H7 (cell line): ENCODE results near the gene KCNE2. TPM values are rescaled to one million over a fixed set of nuclear protein-coding genes. Genes with fewer than 3 reads are reported as not detected.
"Not testable (repeated sequence)": the region's sequence is repeated elsewhere in the genome, so short reads cannot be mapped to it uniquely, and the experiment has no call there.

ENCODE experiments used
- DNase-seq: peaks from one replicate; pipeline ENCODE4 v3.0.0; 2012
- H3K27me3 ChIP-seq: 2 replicates; pipeline ENCODE4 v1.6.0; 2011; ENCODE audit warnings: mild to moderate bottlenecking, low read length; ENCODE audit not compliant: control insufficient read depth, insufficient read depth
- H3K36me3 ChIP-seq: replicated peaks from 2 replicates; pipeline ENCODE4 v1.5.1; 2011; ENCODE audit warnings: low read length; ENCODE audit not compliant: control insufficient read depth, insufficient read depth
- H3K4me3 ChIP-seq: 2 replicates; pipeline ENCODE4 v1.5.1; 2011; ENCODE audit warnings: low read depth, mild to moderate bottlenecking, control low read depth, low read length, moderate library complexity; ENCODE audit not compliant: insufficient read depth
- total RNA-seq: library from RNA; depleted of rRNA; stranded (reverse); fragments of >200 nt; shearing (Covaris generic); gene quantifications from 2 replicates; pipeline ENCODE4 v1.2.3, GENCODE V29; 2014; rRNA removed

Gene KCNE2
- total RNA-seq, 1 experiment from 2014 or later: not detected

DNA sequence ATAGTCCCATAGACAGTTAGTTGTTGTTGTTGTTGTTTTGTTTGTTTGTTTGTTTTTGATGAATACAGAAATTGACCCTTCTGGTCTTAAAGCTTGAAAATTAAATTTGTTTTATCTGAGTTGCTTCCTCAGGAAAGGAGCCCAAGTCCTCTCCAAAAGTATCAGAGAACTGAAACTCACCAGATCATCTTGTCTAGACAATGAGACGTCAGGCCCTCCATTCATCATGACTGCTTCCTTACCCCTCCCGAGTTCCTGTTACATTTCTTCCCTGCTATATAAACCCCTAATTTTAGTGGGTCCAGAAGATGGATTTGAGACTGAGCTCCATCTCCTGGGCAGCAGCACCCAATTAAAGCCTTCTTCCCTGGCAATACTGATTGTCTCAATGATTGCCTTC, 42.9 kb downstream of the KCNE2 start:
- DNase-seq, H3K27me3 ChIP-seq, H3K4me3 ChIP-seq, H3K36me3 ChIP-seq: not testable (repeated sequence)

DNA sequence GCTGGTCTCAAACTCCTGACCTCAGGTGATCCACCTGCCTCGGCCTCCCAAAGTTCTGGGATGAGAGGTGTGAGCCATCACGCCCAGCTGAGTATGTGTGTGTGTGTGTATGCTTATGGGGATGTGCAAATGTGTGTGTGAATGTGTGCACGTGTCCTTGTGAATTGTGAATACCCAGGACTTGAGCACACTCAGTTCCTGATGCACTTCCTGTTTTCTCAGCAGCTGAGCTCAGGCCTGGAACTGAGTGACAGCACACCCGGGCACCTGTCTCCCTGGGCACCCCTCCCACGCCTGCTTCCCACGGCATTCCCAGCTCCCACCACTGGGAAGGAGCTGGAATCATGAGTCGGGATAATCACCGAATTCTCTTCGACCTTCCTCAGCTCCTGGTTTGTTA, 43.5 kb downstream of the KCNE2 start:
- H3K27me3 ChIP-seq, H3K36me3 ChIP-seq, DNase-seq, H3K4me3 ChIP-seq: not testable (repeated sequence)

DNA sequence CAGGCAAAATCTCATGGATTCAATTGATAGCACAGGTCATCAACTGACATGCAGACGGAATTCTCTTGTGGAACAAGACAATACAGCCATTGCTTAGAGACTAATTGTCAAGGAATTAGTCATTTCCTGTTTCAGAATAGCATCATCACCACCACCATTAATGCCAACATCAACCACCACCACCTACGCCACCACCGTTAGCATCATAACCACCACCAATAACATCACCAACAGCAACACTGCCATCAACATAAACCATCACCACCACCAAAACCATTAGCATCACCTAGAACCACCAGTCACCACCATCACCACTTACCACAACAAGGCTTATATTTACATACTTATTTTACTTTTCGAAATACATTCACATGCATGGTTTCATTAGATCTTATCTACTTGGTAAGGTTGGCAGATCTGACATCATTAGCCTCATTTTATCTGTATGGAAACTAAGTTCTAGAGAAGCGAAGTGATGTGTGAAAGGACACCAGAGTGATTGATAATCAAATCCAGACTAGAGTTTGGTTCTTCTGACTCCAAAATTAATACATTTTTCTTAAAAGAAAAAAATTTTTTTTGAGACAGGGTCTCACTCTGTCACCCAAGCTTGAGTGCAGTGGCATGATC, 53.8 kb downstream of the KCNE2 start:
- DNase-seq, H3K4me3 ChIP-seq, H3K27me3 ChIP-seq, H3K36me3 ChIP-seq: not testable (repeated sequence)

Other genes with a start within 250 kb of the KCNE2 start
- gene SMIM11, start 11.5 kb downstream of the KCNE2 start, total RNA-seq: 0.85 and 1.1 TPM in 2 replicates
- gene SMIM34, start 59.9 kb downstream of the KCNE2 start, total RNA-seq: not detected in 2 replicates
- 0.10 TPM in 1 of 2 replicates, not detected in the other for gene KCNE1, start 148.2 kb downstream of the KCNE2 start, total RNA-seq